ENCODE data around the gene HRH1.

The HRH1 gene

GRCh38 chr3:11140030-11140712 is 14.1 kb upstream of the HRH1 start:
- H3K4me1 ChIP-seq (ENCODE audit: control insufficient read depth, insufficient read depth, low read length, poor library complexity, severe bottlenecking): peaks cover 4% of the 10 kb centered on the region
- no peak overlapping the region for H3K4me3 ChIP-seq (ENCODE audit: insufficient read depth, low read depth, low read length, poor library complexity, severe bottlenecking)
- no peaks in the 10 kb centered on the region for H3K36me3 ChIP-seq (ENCODE audit: control insufficient read depth, insufficient read depth, low read length)
- no peaks in the 10 kb centered on the region for H3K27me3 ChIP-seq (replicated peaks; ENCODE audit: control insufficient read depth, insufficient read depth, low read length, poor library complexity, severe bottlenecking)
- H3K27ac ChIP-seq (ENCODE audit: insufficient read depth, low read length, poor library complexity, severe bottlenecking): no peak overlapping the region
- no peaks in the 10 kb centered on the region for H3K9me3 ChIP-seq (ENCODE audit: control insufficient read depth, low read length)
- no peak for DNase-seq

DNA sequence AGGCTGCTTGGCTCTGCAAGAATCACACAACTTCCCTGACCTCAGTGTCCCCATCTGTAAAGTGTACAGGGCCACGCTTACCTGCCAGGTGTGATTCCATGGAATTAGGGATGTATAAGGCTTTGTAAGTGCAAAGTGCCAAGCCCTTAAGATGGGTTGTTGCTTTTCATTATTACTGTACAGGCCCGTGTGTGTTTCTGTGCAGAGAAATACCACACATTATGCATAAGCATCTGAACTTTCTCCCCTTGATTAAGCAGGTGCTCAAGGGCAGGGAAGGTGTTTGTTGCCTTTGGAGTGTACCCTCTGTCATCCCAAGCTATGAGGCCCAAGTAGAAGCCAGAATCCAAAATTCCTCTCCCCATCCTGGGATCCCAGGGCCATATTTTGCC is 13.6 kb upstream of the HRH1 start:
- DNase-seq: no peak
- Histone ChIP-seq H3K9me3 (ENCODE audit: control insufficient read depth, low read length) (no peaks in the 10 kb centered on the region), H3K4me1 (ENCODE audit: control insufficient read depth, insufficient read depth, low read length, poor library complexity, severe bottlenecking) (peaks cover 4% of the 10 kb centered on the region), H3K27ac (ENCODE audit: insufficient read depth, low read length, poor library complexity, severe bottlenecking) (no peak overlapping the region), H3K36me3 (ENCODE audit: control insufficient read depth, insufficient read depth, low read length) (no peaks in the 10 kb centered on the region), H3K27me3 (replicated peaks; ENCODE audit: control insufficient read depth, insufficient read depth, low read length, poor library complexity, severe bottlenecking) (no peaks in the 10 kb centered on the region), H3K4me3 (ENCODE audit: insufficient read depth, low read depth, low read length, poor library complexity, severe bottlenecking) (no peak overlapping the region)

DNA sequence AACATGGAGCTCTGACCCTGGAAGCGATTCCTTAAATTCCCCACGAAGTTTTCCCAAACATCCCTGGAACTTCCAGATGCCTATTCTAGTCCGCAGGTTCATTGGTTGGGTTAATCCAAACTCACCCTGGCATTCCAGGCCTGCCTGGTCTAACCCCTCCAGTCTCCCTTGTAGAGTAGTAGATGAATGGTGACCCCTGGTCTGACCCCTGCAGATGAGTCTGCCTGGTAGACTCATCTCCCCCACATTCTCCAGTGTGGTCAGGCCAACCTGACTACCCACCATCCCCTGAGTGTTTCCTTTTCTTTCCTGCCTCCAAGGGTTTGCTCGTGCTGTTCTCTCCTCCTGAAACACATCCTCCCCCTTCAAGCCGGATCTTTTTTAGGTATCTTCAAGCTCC is 10.8 kb upstream of the HRH1 start:
- H3K9me3 ChIP-seq (ENCODE audit: control insufficient read depth, low read length): no peaks in the 10 kb centered on the region
- no peaks in the 10 kb centered on the region for H3K36me3 ChIP-seq (ENCODE audit: control insufficient read depth, insufficient read depth, low read length)
- H3K4me1 ChIP-seq (ENCODE audit: control insufficient read depth, insufficient read depth, low read length, poor library complexity, severe bottlenecking): peaks cover 4% of the 10 kb centered on the region
- no peaks in the 10 kb centered on the region for H3K27me3 ChIP-seq (replicated peaks; ENCODE audit: control insufficient read depth, insufficient read depth, low read length, poor library complexity, severe bottlenecking)
- no peak for DNase-seq
- no peak overlapping the region for H3K27ac ChIP-seq (ENCODE audit: insufficient read depth, low read length, poor library complexity, severe bottlenecking)
- H3K4me3 ChIP-seq (ENCODE audit: insufficient read depth, low read depth, low read length, poor library complexity, severe bottlenecking): no peak overlapping the region

DNA sequence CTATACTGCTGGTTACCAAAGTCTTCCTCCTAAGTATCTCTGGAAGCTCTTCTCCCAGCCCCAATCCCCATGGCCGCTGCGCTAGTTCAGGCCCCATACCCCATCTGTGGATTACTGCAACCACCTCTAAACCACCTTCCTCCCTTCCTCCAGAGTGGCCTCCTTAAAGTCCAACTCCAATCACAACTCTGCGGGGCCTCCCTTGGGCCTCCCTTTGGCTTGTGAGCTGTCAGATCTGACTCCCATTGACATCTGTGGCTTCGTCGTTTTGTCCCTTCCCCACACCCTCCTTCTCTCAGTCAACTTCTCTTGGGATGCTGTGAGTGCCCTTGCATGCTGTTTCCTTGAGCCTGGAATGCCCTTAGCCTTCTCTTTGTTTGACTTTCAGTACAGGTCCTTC is 9.3 kb upstream of the HRH1 start:
- H3K4me3 ChIP-seq (ENCODE audit: insufficient read depth, low read depth, low read length, poor library complexity, severe bottlenecking): no peak overlapping the region
- DNase-seq: no peak
- no peaks in the 10 kb centered on the region for H3K27me3 ChIP-seq (replicated peaks; ENCODE audit: control insufficient read depth, insufficient read depth, low read length, poor library complexity, severe bottlenecking)
- peaks cover 4% of the 10 kb centered on the region for H3K4me1 ChIP-seq (ENCODE audit: control insufficient read depth, insufficient read depth, low read length, poor library complexity, severe bottlenecking)
- H3K36me3 ChIP-seq (ENCODE audit: control insufficient read depth, insufficient read depth, low read length): no peaks in the 10 kb centered on the region
- no peaks in the 10 kb centered on the region for H3K9me3 ChIP-seq (ENCODE audit: control insufficient read depth, low read length)
- H3K27ac ChIP-seq (ENCODE audit: insufficient read depth, low read length, poor library complexity, severe bottlenecking): no peak overlapping the region

DNA sequence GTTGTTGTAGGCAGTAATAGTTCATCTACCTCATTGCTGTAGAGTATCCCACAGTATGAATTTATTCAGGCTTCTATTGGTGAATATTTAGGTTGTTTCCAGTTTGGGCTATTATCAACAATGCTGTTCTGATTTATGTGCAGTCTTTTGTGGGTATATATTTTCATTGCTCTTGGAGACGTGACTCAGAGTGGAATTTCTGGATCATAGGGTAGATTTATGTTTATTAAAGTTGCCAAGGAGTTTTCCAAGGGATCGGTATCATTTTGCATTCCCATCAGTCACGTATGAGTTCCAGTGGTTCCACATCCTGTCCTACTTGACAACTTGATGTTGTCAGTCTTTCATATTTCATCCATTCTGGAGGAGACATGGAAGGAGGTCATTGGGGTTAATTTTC is 8.4 kb upstream of the HRH1 start:
- no peak for DNase-seq
- H3K27ac ChIP-seq (ENCODE audit: insufficient read depth, low read length, poor library complexity, severe bottlenecking): no peak overlapping the region
- H3K27me3 ChIP-seq (replicated peaks; ENCODE audit: control insufficient read depth, insufficient read depth, low read length, poor library complexity, severe bottlenecking): peaks cover 3% of the 10 kb centered on the region
- no peaks in the 10 kb centered on the region for H3K36me3 ChIP-seq (ENCODE audit: control insufficient read depth, insufficient read depth, low read length)
- no peaks in the 10 kb centered on the region for H3K9me3 ChIP-seq (ENCODE audit: control insufficient read depth, low read length)
- no peaks in the 10 kb centered on the region for H3K4me1 ChIP-seq (ENCODE audit: control insufficient read depth, insufficient read depth, low read length, poor library complexity, severe bottlenecking)
- no peak overlapping the region for H3K4me3 ChIP-seq (ENCODE audit: insufficient read depth, low read depth, low read length, poor library complexity, severe bottlenecking)

DNA sequence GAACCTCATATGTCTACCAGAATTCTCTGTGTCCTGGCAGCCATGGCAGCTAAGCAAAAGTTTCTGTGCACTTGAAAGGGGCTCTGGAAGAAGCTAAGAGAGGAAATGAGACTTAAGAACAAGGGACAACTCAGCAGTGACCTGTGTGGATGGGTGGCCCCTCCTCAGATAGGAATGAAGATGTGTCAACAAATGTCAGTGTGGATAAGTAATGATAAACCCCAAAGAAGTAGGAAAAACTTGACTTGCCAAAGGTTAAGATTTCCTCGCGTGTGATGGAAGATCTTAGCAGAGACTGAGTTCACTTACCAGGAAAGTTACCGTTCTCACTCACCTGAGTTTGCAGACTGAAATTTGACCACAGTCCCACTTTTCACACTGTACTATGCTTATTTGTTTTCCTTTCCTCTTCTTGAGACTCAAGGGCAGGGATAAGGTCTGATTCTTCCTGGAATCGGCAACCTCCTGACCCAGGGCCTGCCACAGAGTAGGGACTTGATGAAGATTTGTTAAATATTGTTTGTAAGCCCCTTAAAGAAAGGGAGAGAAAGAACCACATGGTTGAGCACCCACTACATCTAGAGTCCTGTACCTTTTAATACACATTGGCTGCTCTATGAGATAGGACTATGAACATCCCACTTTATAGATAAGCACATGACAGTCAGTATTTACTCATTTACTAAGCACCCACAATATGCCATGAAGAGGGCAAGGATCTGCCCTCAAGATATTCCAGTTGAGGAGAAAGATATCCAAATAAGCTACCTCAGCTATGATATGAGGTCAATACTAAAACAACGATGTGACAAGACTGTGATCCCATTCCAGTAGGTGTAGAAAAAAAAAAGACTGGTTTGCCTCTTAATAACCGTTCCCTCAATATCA is 7.3 kb upstream of the HRH1 start:
- Histone ChIP-seq H3K27ac (ENCODE audit: insufficient read depth, low read length, poor library complexity, severe bottlenecking) (no peak overlapping the region), H3K36me3 (ENCODE audit: control insufficient read depth, insufficient read depth, low read length) (no peaks in the 10 kb centered on the region), H3K4me1 (ENCODE audit: control insufficient read depth, insufficient read depth, low read length, poor library complexity, severe bottlenecking) (no peaks in the 10 kb centered on the region), H3K27me3 (replicated peaks; ENCODE audit: control insufficient read depth, insufficient read depth, low read length, poor library complexity, severe bottlenecking) (peaks cover 3% of the 10 kb centered on the region), H3K9me3 (ENCODE audit: control insufficient read depth, low read length) (no peaks in the 10 kb centered on the region), H3K4me3 (ENCODE audit: insufficient read depth, low read depth, low read length, poor library complexity, severe bottlenecking) (no peak overlapping the region)
- DNase-seq: no peak

DNA sequence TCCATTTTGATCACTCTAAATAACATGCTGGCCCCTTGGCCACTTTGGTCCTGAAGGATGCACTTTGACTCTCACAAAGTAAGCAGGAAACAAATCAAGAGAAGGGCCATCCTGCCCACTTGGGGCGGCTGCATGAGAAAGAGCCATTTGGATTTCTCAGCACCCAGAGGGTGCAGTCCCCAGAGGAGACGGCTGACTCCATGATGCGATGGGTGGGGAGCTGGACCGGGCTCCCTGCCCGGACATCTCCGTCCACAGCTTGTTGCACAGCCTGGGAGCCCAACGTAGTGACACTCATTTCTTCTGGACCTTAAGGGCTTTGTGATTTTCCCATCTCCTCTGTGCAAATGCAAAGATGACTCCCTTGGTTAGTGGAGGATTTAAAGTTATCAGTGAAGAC is 4.0 kb upstream of the HRH1 start:
- H3K9me3 ChIP-seq (ENCODE audit: control insufficient read depth, low read length): no peaks in the 10 kb centered on the region
- H3K4me3 ChIP-seq (ENCODE audit: insufficient read depth, low read depth, low read length, poor library complexity, severe bottlenecking): no peak overlapping the region
- no peaks in the 10 kb centered on the region for H3K36me3 ChIP-seq (ENCODE audit: control insufficient read depth, insufficient read depth, low read length)
- DNase-seq: no peak
- H3K27ac ChIP-seq (ENCODE audit: insufficient read depth, low read length, poor library complexity, severe bottlenecking): no peak overlapping the region
- peaks cover 3% of the 10 kb centered on the region for H3K27me3 ChIP-seq (replicated peaks; ENCODE audit: control insufficient read depth, insufficient read depth, low read length, poor library complexity, severe bottlenecking)
- no peaks in the 10 kb centered on the region for H3K4me1 ChIP-seq (ENCODE audit: control insufficient read depth, insufficient read depth, low read length, poor library complexity, severe bottlenecking)

- no peak overlapping the region for H3K27ac ChIP-seq (ENCODE audit: insufficient read depth, low read length, poor library complexity, severe bottlenecking)
- H3K4me3 ChIP-seq (ENCODE audit: insufficient read depth, low read depth, low read length, poor library complexity, severe bottlenecking): no peak overlapping the region
- no peak for DNase-seq
- H3K9me3 ChIP-seq (ENCODE audit: control insufficient read depth, low read length): no peaks in the 10 kb centered on the region
- peaks cover 13% of the 10 kb centered on the region for H3K27me3 ChIP-seq (replicated peaks; ENCODE audit: control insufficient read depth, insufficient read depth, low read length, poor library complexity, severe bottlenecking)
- H3K36me3 ChIP-seq (ENCODE audit: control insufficient read depth, insufficient read depth, low read length): no peaks in the 10 kb centered on the region
- no peaks in the 10 kb centered on the region for H3K4me1 ChIP-seq (ENCODE audit: control insufficient read depth, insufficient read depth, low read length, poor library complexity, severe bottlenecking)
These were observed 2.0 kb upstream of the HRH1 start for GRCh38 chr3:11152301-11152700.

DNA sequence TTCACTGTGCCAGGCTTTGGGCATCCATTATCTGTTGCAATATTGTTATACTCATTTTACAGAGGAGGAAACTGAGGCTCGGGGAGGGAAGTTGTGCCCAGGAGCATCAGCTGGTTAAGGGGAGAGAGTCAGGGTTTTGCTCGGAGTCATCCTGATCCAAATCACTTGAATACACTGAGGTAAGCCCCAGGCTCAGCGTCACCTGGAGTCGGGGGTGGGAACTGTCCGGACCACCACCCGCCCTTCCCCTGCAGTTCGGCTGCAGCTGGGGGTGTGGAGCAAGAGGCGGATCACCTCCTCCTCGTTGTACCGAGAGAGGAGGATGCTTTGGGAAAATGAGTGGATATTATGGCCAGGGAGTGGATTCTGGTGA is 646 bp downstream of the HRH1 start:
- no peak overlapping the region for H3K27ac ChIP-seq (ENCODE audit: insufficient read depth, low read length, poor library complexity, severe bottlenecking)
- no peaks in the 10 kb centered on the region for H3K4me1 ChIP-seq (ENCODE audit: control insufficient read depth, insufficient read depth, low read length, poor library complexity, severe bottlenecking)
- no peak for DNase-seq
- H3K36me3 ChIP-seq (ENCODE audit: control insufficient read depth, insufficient read depth, low read length): no peaks in the 10 kb centered on the region
- no peaks in the 10 kb centered on the region for H3K9me3 ChIP-seq (ENCODE audit: control insufficient read depth, low read length)
- H3K4me3 ChIP-seq (ENCODE audit: insufficient read depth, low read depth, low read length, poor library complexity, severe bottlenecking): no peak overlapping the region
- peaks cover 13% of the 10 kb centered on the region for H3K27me3 ChIP-seq (replicated peaks; ENCODE audit: control insufficient read depth, insufficient read depth, low read length, poor library complexity, severe bottlenecking)

- H3K4me3 ChIP-seq (ENCODE audit: insufficient read depth, low read depth, low read length, poor library complexity, severe bottlenecking): no peak overlapping the region
- peaks cover 13% of the 10 kb centered on the region for H3K27me3 ChIP-seq (replicated peaks; ENCODE audit: control insufficient read depth, insufficient read depth, low read length, poor library complexity, severe bottlenecking)
- H3K9me3 ChIP-seq (ENCODE audit: control insufficient read depth, low read length): no peaks in the 10 kb centered on the region
- no peak overlapping the region for H3K27ac ChIP-seq (ENCODE audit: insufficient read depth, low read length, poor library complexity, severe bottlenecking)
- H3K36me3 ChIP-seq (ENCODE audit: control insufficient read depth, insufficient read depth, low read length): no peaks in the 10 kb centered on the region
- no peaks in the 10 kb centered on the region for H3K4me1 ChIP-seq (ENCODE audit: control insufficient read depth, insufficient read depth, low read length, poor library complexity, severe bottlenecking)
- DNase-seq: no peak
These were observed 1.2 kb downstream of the HRH1 start for GRCh38 chr3:11155341-11156025.
